CD8-positive, alpha-beta memory T cell (primary cell): ENCODE data around the gene ATF7. TPM values are rescaled to one million over a fixed set of nuclear protein-coding genes. Genes with fewer than 3 reads are reported as not detected.

Experiments used
- CTCF ChIA-PET: fragments of 350-600 bp; sonication (Branson Sonifier 250); formaldehyde crosslinking; loops from one replicate; lab custom pipeline; 2021; ENCODE audit warnings: antibody characterized with exemption; lab: Charles Lee
- POLR2A ChIA-PET: fragments of 350-600 bp; sonication (Branson Sonifier 250); formaldehyde crosslinking; loops from one replicate; lab custom pipeline; 2021; ENCODE audit warnings: antibody characterized with exemption; lab: Charles Lee
- DNase-seq, 5 donors: peaks; one replicate each; pipeline versions ENCODE4 v3.0.0 to v3.0.0-alpha.2; 2020 to 2022; ENCODE audit warnings: mixed read lengths in 1 of 5
- H3K27ac ChIP-seq: one replicate; pipeline ENCODE4 v1.7.0; 2013; ENCODE audit warnings: low read depth, mild to moderate bottlenecking, low read length, moderate library complexity
- H3K27me3 ChIP-seq: 2 replicates; pipeline ENCODE4 v1.7.0; 2013; ENCODE audit warnings: low read length, mild to moderate bottlenecking; ENCODE audit not compliant: insufficient read depth, poor library complexity, severe bottlenecking
- H3K36me3 ChIP-seq: 2 replicates; pipeline ENCODE4 v1.7.0; 2013; ENCODE audit warnings: mild to moderate bottlenecking, low read length, moderate library complexity; ENCODE audit not compliant: insufficient read depth
- H3K4me1 ChIP-seq: 2 replicates; pipeline ENCODE4 v1.7.0; 2013; ENCODE audit warnings: mild to moderate bottlenecking, low read length, moderate library complexity; ENCODE audit not compliant: insufficient read depth
- H3K4me3 ChIP-seq: 2 replicates; pipeline ENCODE4 v1.7.0; 2013; ENCODE audit warnings: mild to moderate bottlenecking, low read length
- H3K9me3 ChIP-seq: 2 replicates; pipeline ENCODE4 v1.7.0; 2013; ENCODE audit warnings: mild to moderate bottlenecking, low read length
- H3K27ac Mint-ChIP-seq, 8 donors: one replicate each; pipeline ENCODE4 v1.8.0; 2020 to 2021; ENCODE audit warnings: mixed read lengths in 8 of 8, mild to moderate bottlenecking in 6 of 8, inconsistent platforms in 3 of 8, moderate library complexity in 3 of 8
- H3K27me3 Mint-ChIP-seq, 2 donors: one replicate each; pipeline ENCODE4 v1.8.0; 2020 to 2021; ENCODE audit warnings: mixed read lengths in 2 of 2, mild to moderate bottlenecking in 1 of 2, moderate library complexity in 1 of 2
- H3K36me3 Mint-ChIP-seq, 3 donors: one replicate each; pipeline ENCODE4 v1.8.0; 2020 to 2021; ENCODE audit warnings: mixed read lengths in 3 of 3, inconsistent platforms in 1 of 3, mild to moderate bottlenecking in 1 of 3
- H3K4me1 Mint-ChIP-seq, 3 donors: one replicate each; pipeline ENCODE4 v1.8.0; 2020 to 2021; ENCODE audit warnings: mixed read lengths in 3 of 3, inconsistent platforms in 1 of 3, mild to moderate bottlenecking in 1 of 3
- H3K4me3 Mint-ChIP-seq, 7 donors: one replicate each; pipeline ENCODE4 v1.8.0; 2020 to 2021; ENCODE audit warnings: mixed read lengths in 7 of 7, mild to moderate bottlenecking in 6 of 7, moderate library complexity in 4 of 7, inconsistent platforms in 2 of 7
- H3K9me3 Mint-ChIP-seq, 5 donors: one replicate each; pipeline ENCODE4 v1.8.0; 2020 to 2022; ENCODE audit warnings: mixed read lengths in 5 of 5, mild to moderate bottlenecking in 3 of 5, moderate library complexity in 2 of 5, inconsistent platforms in 1 of 5
- polyA plus RNA-seq: library from polyadenylated mRNA; unstranded; fragments of 300-500 nt; fragmentation: Illumina TruSeq; gene quantifications from one replicate; pipeline ENCODE4 v1.2.3, GENCODE V29; 2021
- total RNA-seq, 2 experiments: library from RNA; stranded (reverse); gene quantifications; one replicate each; pipeline ENCODE4 v1.2.3, GENCODE V29; 2021

Gene ATF7
- total and polyA plus RNA-seq, 3 experiments from 2014 or later = 13.4 to 28.1 (median 27.6) TPM

- Histone ChIP-seq H3K4me1 (no peaks in the 10 kb centered on the region), H3K27me3 (no peaks in the 10 kb centered on the region), H3K4me3 (no peak overlapping the region), H3K36me3 (peaks cover 35% of the 10 kb centered on the region), H3K9me3 (no peaks in the 10 kb centered on the region), H3K27ac (no peak overlapping the region)
- Mint-ChIP-seq H3K4me1 (no peaks in the 10 kb centered on the region), H3K27me3 (peaks cover 0 to 2% of the 10 kb centered on the region in 2 donors), H3K27ac (peak overlapping the region in 1 of 8 donors; percentile 30), H3K36me3 (peaks cover 8 to 72% (median 34%) of the 10 kb centered on the region in 3 donors), H3K9me3 (no peaks in the 10 kb centered on the region), H3K4me3 (no peak overlapping the region)
- CTCF ChIA-PET = no interaction called here
- POLR2A ChIA-PET = no interaction called here
- no peak for DNase-seq
Measured at GRCh38 chr12:53532524-53533445, 93.4 kb downstream of the ATF7 start.

- no peak overlapping the region for H3K4me3 ChIP-seq
- ChIA-PET POLR2A (no interaction called here), CTCF (no interaction called here)
- no peaks in the 10 kb centered on the region for H3K27me3 ChIP-seq
- Mint-ChIP-seq H3K9me3 (no peaks in the 10 kb centered on the region), H3K4me1 (no peaks in the 10 kb centered on the region), H3K36me3 (peaks cover 8 to 69% (median 34%) of the 10 kb centered on the region in 3 donors), H3K27ac (no peak overlapping the region), H3K27me3 (peaks cover 0 to 2% of the 10 kb centered on the region in 2 donors), H3K4me3 (no peak overlapping the region)
- H3K36me3 ChIP-seq = peaks cover 30% of the 10 kb centered on the region
- no peak overlapping the region for H3K27ac ChIP-seq
- no peaks in the 10 kb centered on the region for H3K4me1 ChIP-seq
- no peak for DNase-seq
- no peaks in the 10 kb centered on the region for H3K9me3 ChIP-seq
Measured at GRCh38 chr12:53532021-53532420, 94.2 kb downstream of the ATF7 start.

- ChIA-PET CTCF (no interaction called here), POLR2A (interaction anchor here (0.6 kb wide), 1 partner anchor 56 kb away, joined by 7 read pairs; no protein-coding TSS in a partner anchor)
- peaks cover 8 to 67% (median 36%) of the 10 kb centered on the region in 3 donors for H3K36me3 Mint-ChIP-seq
Measured at GRCh38 chr12:53530920-53531319, 95.3 kb downstream of the ATF7 start.

GRCh38 chr12:53530061-53530460 lies 96.1 kb downstream of the ATF7 start:
- Mint-ChIP-seq H3K27ac (no peak overlapping the region), H3K9me3 (no peaks in the 10 kb centered on the region), H3K27me3 (peaks cover 0 to 2% of the 10 kb centered on the region in 2 donors), H3K4me3 (no peak overlapping the region), H3K36me3 (peaks cover 8 to 66% (median 30%) of the 10 kb centered on the region in 3 donors), H3K4me1 (no peaks in the 10 kb centered on the region)
- H3K27ac ChIP-seq = no peak overlapping the region
- CTCF ChIA-PET = interaction anchor here (0.7 kb wide), 1 partner anchor 51 kb away, joined by 3 read pairs; no protein-coding TSS in a partner anchor
- H3K9me3 ChIP-seq = no peaks in the 10 kb centered on the region
- H3K4me3 ChIP-seq = no peak overlapping the region
- no peaks in the 10 kb centered on the region for H3K27me3 ChIP-seq
- H3K4me1 ChIP-seq = no peaks in the 10 kb centered on the region
- POLR2A ChIA-PET = interaction anchor here (0.6 kb wide), 1 partner anchor 523 kb away, joined by 5 read pairs; no protein-coding TSS in a partner anchor
- peaks cover 25% of the 10 kb centered on the region for H3K36me3 ChIP-seq
- no peak for DNase-seq

More at GRCh38 chr12:53530920-53531319, 95.3 kb downstream of the ATF7 start:
- Histone ChIP-seq H3K4me3 (no peak overlapping the region), H3K27ac (no peak overlapping the region), H3K4me1 (no peaks in the 10 kb centered on the region), H3K27me3 (no peaks in the 10 kb centered on the region), H3K36me3 (peaks cover 25% of the 10 kb centered on the region), H3K9me3 (no peaks in the 10 kb centered on the region)
- H3K4me3 Mint-ChIP-seq = no peak overlapping the region
- no peak for DNase-seq
- no peaks in the 10 kb centered on the region for H3K9me3 Mint-ChIP-seq
- peaks cover 0 to 2% of the 10 kb centered on the region in 2 donors for H3K27me3 Mint-ChIP-seq
- H3K4me1 Mint-ChIP-seq = no peaks in the 10 kb centered on the region
- no peak overlapping the region for H3K27ac Mint-ChIP-seq

GRCh38 chr12:53524476-53524875 lies 101.7 kb downstream of the ATF7 start:
- Histone ChIP-seq H3K27ac (no peak overlapping the region), H3K9me3 (no peaks in the 10 kb centered on the region), H3K36me3 (peaks cover 24% of the 10 kb centered on the region), H3K4me1 (no peaks in the 10 kb centered on the region), H3K27me3 (no peaks in the 10 kb centered on the region), H3K4me3 (no peak overlapping the region)
- ChIA-PET CTCF (no interaction called here), POLR2A (no interaction called here)
- H3K27me3 Mint-ChIP-seq = peaks cover 0 to 4% of the 10 kb centered on the region in 2 donors
- no peak overlapping the region for H3K27ac Mint-ChIP-seq
- peaks cover 0 to 70% (median 20%) of the 10 kb centered on the region in 3 donors for H3K36me3 Mint-ChIP-seq
- no peaks in the 10 kb centered on the region for H3K4me1 Mint-ChIP-seq
- no peak overlapping the region for H3K4me3 Mint-ChIP-seq
- H3K9me3 Mint-ChIP-seq = no peaks in the 10 kb centered on the region
- DNase-seq = no peak

- POLR2A ChIA-PET = no interaction called here
- DNase-seq = no peak
- no peaks in the 10 kb centered on the region for H3K4me1 ChIP-seq
- Mint-ChIP-seq H3K36me3 (peaks cover 0 to 78% (median 17%) of the 10 kb centered on the region in 3 donors), H3K27me3 (peaks cover 0 to 2% of the 10 kb centered on the region in 2 donors), H3K9me3 (no peaks in the 10 kb centered on the region), H3K4me1 (no peaks in the 10 kb centered on the region), H3K4me3 (no peak overlapping the region), H3K27ac (peak overlapping the region in 1 of 8 donors; percentile 17)
- no peaks in the 10 kb centered on the region for H3K27me3 ChIP-seq
- H3K9me3 ChIP-seq = no peaks in the 10 kb centered on the region
- H3K36me3 ChIP-seq = peaks cover 24% of the 10 kb centered on the region
- no peak overlapping the region for H3K27ac ChIP-seq
- no peak overlapping the region for H3K4me3 ChIP-seq
- CTCF ChIA-PET = interaction anchor here (0.6 kb wide), 1 partner anchor 20 kb away, joined by 3 read pairs; no protein-coding TSS in a partner anchor
Measured at GRCh38 chr12:53523131-53523530, 103.1 kb downstream of the ATF7 start.

GRCh38 chr12:53518381-53518780 lies 107.8 kb downstream of the ATF7 start:
- no peak overlapping the region for H3K27ac ChIP-seq
- POLR2A ChIA-PET = interaction anchor here (0.8 kb wide), 1 partner anchor 17 kb away, joined by 3 read pairs; the partner anchor contains the start of gene TARBP2
- Mint-ChIP-seq H3K9me3 (no peaks in the 10 kb centered on the region), H3K27ac (no peak overlapping the region), H3K27me3 (peaks cover 0 to 2% of the 10 kb centered on the region in 2 donors), H3K36me3 (peaks cover 0 to 85% (median 21%) of the 10 kb centered on the region in 3 donors), H3K4me3 (no peak overlapping the region), H3K4me1 (no peaks in the 10 kb centered on the region)
- DNase-seq = no peak
- CTCF ChIA-PET = interaction anchor here (0.7 to 2.2 kb wide), 3 partner anchors 9 to 197 kb away, joined by 3 to 13 read pairs (median 3); partner anchors contain the start of gene AAAS
- no peaks in the 10 kb centered on the region for H3K27me3 ChIP-seq
- H3K4me3 ChIP-seq = no peak overlapping the region
- no peaks in the 10 kb centered on the region for H3K4me1 ChIP-seq
- no peaks in the 10 kb centered on the region for H3K9me3 ChIP-seq
- H3K36me3 ChIP-seq = peaks cover 56% of the 10 kb centered on the region
